GM10266 (cell line): ENCODE data around the gene HAUS3.

Experiments
- DNase-seq: peaks from one replicate; pipeline ENCODE4 v3.0.0; 2012; ENCODE audit errors: extremely low spot score
- TF ChIP-seq, protein P1 (sequence below): IDR thresholded peaks from 2 replicates; pipeline ENCODE4 v1.5.1; 2012; ENCODE audit warnings: mild to moderate bottlenecking, low read depth; ENCODE audit not compliant: control insufficient read depth, insufficient read depth; ENCODE audit errors: missing control alignments

The HAUS3 gene

DNA sequence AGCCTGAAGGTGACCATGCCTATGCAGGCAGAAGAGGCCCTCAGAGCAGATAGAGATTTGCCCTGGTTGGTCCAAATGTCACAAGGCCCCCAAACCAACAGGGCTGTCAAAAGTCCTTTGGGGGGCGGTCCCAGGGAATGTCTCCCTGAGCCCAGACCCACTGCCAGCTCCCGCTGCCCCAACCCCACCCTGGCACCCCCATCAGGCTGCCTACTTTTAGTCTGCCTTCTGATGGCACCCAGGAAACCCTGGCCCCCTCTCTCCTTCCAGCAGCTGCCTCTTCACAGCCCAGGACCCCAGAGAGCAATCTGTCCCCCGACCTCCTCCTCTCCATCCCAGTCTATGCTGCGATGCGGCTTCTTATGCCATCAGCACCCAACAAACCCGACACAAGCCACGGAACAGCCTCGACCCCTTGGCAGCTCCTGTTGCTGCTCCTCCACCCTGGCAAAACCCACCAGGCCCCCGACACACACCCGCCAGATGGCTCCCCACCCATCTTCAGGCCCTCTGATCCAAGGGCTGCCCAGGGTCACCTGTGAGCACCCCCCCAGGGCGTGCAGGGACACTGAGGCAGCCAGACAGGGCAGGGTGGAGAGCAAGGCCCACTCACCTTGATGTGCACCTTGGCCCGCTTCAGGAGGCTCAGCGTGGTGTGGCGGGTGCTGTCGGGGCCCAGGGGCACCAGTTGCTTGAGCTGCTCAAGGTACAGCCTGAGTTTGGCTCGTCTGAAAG is 10.0 kb upstream of the HAUS3 start:
- peak; percentile 13 for DNase-seq

DNA sequence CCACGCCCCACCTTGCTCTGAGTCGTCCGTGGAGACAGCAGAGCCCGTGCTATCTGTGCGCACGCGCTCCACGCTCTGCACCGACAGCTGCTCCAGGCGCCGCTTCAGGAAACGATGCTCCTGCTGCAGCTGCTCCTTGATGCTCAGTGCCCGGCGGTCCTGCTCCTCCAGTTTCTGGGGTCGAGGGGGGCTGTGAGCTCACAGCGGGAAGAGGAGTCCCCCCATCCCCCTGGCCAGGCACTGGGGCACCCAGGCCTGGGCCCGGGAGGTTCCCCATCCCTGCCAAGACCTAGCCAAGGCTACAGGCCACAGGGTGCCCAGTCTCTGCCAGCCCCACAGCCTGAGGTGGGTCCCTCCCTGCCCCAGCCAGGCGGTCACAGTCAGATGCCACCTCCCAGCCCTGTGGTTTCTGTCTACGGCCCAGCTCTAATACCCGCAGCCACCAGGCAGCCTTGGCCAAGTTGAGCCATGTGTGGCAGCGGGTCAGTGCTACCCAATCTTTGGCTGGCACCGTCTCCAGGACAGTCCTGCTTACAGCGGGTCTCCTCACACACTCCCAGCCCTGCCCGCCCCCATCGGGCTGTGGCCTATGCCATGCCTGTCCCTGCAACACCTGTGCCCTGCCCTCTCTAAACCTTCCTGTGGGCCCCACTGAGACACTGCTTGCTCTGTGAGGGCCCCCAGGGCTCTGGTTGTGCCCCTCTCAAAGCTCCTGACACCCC is 9.3 kb upstream of the HAUS3 start:
- peak; percentile 13 for DNase-seq
- TF ChIP-seq, protein P1, sequence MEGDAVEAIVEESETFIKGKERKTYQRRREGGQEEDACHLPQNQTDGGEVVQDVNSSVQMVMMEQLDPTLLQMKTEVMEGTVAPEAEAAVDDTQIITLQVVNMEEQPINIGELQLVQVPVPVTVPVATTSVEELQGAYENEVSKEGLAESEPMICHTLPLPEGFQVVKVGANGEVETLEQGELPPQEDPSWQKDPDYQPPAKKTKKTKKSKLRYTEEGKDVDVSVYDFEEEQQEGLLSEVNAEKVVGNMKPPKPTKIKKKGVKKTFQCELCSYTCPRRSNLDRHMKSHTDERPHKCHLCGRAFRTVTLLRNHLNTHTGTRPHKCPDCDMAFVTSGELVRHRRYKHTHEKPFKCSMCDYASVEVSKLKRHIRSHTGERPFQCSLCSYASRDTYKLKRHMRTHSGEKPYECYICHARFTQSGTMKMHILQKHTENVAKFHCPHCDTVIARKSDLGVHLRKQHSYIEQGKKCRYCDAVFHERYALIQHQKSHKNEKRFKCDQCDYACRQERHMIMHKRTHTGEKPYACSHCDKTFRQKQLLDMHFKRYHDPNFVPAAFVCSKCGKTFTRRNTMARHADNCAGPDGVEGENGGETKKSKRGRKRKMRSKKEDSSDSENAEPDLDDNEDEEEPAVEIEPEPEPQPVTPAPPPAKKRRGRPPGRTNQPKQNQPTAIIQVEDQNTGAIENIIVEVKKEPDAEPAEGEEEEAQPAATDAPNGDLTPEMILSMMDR = no peak

More for the DNA sequence above, 10.0 kb upstream of the HAUS3 start:
- TF ChIP-seq, protein P1 = no peak

DNA sequence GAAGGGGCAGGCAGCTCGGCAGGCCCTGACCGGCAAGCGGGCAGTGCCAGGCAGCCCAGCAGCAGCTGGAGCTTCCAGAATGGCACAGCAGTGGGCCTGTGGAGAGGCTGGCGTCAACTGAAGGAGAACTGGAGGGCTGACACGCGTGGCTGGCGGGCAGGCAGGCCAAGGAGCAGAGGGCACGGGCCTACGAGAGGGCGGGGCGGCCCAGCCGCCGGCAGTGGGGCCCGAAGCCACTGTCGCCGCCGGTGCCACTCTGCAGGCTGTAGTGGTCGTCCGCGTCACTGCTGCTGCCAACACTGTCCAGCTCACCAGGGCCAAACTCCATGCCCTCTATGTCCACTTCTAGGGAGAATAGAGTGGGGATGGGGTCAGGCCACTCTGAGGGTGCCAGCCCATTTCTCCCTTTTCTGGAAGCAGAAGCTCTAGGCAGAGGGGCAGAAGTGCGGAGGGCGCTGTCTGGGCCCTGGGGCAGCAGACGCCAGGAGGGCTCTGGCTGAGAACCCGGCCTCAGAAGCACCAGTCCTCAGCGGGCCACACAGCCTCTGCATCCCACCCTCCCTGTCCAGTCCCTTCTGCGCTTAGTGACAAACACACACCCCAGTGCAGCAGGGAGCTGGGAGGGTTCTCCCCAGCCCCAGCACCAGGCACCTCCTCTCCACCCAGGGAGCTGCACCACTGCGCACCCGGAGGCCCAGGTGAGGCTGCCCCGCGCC is 8.6 kb upstream of the HAUS3 start:
- TF ChIP-seq, protein P1 = no peak

DNA sequence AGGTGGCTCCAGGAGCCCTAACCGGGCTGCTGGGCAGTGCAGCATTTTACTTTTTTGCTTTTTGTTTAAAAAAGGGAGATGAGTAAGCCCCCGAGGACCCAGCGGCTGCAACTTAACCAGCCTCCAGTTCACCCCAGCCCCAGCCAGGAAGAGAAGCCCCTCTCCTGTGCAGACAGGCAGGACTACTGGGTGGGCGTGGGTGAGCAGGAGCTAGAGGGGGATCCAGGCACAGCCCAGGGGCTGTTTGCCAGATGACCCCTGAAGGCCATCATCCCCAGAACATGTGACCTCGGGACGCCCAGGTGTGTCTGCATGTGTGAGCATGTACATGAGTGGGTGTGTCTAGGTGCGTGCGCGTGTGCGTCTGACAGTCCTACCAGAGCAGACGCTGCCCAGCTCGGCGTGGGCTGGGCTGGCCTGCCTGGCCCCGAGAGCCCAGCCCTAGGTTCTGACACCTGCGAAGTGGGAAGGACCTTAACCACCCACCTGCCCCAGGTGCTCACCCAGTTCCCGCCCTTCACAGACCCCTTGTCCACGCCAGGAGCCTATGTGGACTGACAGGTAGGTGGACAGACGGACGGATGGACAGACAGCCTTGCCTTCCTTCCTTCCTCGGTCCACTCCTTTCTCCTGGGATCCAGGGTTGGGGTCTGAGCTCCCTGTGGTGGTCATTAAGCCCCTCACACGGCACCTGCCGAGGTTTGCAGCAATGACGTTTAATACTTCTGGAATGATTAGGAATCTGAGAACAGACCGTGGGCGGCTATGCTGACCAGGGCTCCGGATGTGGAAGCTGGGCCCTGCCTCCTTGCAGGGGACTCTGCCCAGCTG is 7.8 kb upstream of the HAUS3 start:
- TF ChIP-seq, protein P1 = no peak
- DNase-seq = no peak

More for the DNA sequence above, 8.6 kb upstream of the HAUS3 start:
- DNase-seq = peak; percentile 15

DNA sequence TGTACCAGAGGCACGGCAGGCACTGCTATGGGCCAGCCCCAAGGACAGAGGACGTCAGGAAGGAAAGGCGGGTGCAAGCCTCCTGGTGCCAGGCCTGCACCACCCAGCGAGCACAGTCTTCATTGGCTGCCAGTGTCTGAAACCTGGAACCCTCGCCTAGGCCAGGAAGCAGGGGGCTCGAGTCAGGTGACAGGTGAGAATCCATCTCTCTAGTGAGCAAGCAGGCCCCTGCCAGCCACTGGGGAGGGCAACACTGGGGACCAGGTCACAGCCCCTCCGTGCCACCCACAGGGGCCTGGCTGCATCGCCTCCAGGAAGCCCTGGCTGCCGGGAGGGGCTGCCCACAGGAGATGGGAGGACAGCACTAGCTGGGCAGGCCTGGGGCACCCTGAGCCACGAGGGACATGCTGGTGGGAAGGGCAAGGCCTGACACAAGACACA is 6.9 kb upstream of the HAUS3 start:
- DNase-seq = peak; percentile 9
- TF ChIP-seq, protein P1 = no peak

DNA sequence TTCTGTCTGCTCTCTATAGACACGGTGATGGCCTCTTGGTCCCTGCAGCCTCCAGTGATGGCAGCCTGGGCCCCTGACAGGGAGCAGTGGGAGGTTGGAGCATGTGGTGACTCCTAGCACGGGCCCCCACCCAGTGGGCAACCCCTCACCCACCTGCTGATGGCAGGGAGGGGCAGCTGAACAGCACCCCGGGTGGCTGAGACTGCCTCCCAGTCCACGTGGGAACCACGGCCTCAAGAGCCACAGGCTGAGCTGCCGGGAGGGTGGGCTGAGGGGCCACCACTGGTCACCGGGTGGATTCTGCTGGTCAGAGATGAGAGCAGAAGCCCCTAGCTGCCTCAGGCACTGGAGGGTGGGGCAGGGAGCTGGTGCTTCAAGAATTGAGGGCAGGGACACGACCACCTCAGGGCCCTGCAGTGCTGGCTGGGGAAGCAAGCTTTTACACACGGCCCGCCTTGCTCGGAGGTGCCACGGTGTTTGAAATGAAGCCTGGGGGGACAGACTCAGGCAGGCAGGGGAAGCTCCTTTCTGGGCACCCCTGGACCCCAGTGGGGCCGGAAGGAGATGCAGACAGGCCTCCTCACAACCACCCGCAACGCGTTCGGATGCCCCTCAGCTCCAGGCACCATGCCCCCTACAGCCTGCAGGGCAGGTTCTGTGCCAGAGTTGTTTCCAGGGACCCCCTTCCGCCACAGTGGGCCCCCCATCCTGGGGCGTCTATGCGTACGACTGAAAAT is 6.3 kb upstream of the HAUS3 start:
- no peak for DNase-seq
- TF ChIP-seq, protein P1 = no peak
